ENCODE measurements around the gene GABRD. TPM values are rescaled to one million over a fixed set of nuclear protein-coding genes. Genes with fewer than 3 reads are reported as not detected.
"Not testable (repeated sequence)": the region's sequence is repeated elsewhere in the genome, so short reads cannot be mapped to it uniquely, and the experiment has no call there.

Gene GABRD, protein sequence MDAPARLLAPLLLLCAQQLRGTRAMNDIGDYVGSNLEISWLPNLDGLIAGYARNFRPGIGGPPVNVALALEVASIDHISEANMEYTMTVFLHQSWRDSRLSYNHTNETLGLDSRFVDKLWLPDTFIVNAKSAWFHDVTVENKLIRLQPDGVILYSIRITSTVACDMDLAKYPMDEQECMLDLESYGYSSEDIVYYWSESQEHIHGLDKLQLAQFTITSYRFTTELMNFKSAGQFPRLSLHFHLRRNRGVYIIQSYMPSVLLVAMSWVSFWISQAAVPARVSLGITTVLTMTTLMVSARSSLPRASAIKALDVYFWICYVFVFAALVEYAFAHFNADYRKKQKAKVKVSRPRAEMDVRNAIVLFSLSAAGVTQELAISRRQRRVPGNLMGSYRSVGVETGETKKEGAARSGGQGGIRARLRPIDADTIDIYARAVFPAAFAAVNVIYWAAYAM
- 2.1 TPM in 2 replicates for total RNA-seq (2014; rRNA removed; shearing (Covaris generic))

DNA sequence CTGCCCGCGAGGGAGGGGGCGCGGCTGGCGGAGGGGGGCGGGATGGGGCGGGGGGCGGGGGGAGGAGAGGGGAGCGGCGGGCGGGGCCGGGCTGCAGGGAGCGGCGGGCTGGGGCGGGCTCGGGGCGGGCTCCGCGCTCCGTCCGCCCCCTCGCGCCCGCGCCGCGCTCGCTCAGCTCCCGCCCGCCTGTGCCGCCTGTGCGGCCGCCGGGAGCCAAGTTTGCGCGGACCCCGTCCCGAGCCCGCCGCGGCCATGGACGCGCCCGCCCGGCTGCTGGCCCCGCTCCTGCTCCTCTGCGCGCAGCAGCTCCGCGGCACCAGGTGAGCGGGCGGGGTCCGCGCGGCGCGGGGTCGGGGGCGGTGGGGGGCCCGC, at the start of gene GABRD:
GABRD (plus strand) TSS at position 174 of the 372 bp plus-strand sequence; CDS start at position 253, 79 bp downstream.
- no peak for DNase-seq (ENCODE audit: low spot score)

GRCh38 chr1:1969505-1969900, 49.6 kb upstream of the GABRD start:
- DNase-seq (ENCODE audit: low spot score): no peak

DNA sequence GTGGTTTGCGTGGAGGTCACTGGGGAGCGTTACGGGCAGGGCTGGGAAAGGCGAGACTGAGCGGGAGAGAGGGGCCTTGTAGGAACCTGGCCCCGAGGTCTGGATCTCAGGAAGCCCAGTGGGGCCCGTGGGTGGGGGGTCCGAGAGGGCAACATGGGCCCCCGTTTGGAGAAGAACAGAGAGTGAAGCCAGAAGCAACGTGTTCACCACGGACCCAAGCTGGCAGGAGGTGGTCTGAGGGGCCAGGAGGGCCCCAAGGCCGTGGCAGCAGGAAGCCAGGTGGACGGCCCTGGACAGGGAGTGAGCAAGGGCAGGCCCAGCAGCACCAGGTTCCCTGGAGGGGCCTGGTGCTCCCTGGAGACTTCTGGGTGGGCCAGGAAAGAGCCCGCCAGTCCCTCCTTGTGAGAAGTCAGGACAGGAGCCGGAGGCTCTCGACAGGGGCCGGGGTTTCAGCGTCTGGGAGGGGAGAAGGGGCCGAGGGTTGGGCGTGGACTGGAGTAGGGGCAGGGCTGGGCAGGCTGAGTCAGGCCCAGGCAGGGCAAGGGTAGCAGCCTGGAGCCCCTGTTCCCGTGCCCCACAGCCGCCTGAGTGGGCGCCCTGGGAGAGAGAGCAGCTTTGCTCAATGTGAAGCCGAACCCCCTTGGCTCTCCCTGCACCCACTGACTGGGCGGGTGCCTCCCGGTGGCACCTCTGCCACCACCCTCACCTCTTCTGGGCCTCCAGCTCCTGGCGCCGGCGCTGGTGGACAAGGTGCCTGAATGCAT, 49.0 kb upstream of the GABRD start:
- no peak for DNase-seq (ENCODE audit: low spot score)

DNA sequence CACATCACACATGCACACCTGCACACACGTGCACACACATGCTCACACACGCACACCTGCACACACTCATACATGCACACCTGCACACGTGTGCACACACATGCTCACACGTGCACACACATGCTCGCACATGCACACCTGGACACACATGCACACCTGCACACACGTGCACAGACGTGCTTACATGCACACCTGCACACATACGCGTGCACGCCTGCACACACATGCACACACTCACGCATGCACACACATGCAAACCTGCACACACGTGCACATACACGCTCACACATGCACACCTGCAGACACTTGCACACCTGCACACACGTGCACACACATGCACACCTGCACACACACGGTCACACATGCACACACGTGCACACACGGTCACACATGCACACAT, 48.1 kb upstream of the GABRD start:
- no peak for DNase-seq (ENCODE audit: low spot score)

DNA sequence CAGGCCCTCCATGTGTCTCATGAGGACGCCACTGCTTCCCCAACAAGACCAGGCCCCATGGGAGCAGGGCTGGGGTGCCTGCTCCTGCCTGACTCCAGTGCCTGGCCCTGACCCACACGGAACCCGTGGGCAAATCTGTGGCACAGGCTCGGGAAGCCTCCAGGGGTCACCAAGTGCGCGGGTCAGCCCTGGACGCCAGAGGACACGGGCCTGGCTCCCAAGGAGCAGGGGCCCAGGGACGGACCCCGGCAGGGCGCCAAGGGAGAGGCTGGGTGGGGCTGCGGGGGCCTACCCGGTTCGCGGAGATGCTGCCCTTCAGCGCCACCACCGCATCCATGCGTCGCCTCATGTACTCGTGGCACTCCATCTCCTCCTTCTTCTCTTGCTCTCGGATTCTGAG, 47.5 kb upstream of the GABRD start:
- DNase-seq (ENCODE audit: low spot score): no peak

- no peak for DNase-seq (ENCODE audit: low spot score)
Observed at GRCh38 chr1:1972976-1973715, 46.0 kb upstream of the GABRD start.

GRCh38 chr1:1973716-1974642, 45.2 kb upstream of the GABRD start:
- DNase-seq (ENCODE audit: low spot score): no peak

DNA sequence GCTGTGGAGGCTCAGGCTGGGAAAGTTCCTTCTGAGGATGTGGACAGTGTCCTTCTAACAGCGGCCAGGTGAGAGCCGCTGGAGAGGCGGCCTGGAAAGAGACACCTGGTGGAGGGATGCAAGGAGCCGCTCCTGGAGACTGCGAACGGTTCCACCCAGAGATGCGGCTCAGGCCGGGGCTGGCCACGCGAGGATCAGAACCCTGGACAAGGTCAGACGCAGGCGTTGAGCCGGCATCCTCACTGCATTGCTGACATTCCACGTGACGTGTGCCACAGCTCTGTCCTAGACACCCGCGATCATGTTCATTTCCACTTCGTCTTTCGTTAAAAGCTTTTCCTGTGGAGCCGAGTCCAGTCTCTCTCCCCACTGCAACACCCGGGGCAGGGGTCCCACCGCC, 44.3 kb upstream of the GABRD start:
- DNase-seq (ENCODE audit: low spot score): no peak

GRCh38 chr1:1975535-1975934, 43.6 kb upstream of the GABRD start:
- no peak for DNase-seq (ENCODE audit: low spot score)

DNA sequence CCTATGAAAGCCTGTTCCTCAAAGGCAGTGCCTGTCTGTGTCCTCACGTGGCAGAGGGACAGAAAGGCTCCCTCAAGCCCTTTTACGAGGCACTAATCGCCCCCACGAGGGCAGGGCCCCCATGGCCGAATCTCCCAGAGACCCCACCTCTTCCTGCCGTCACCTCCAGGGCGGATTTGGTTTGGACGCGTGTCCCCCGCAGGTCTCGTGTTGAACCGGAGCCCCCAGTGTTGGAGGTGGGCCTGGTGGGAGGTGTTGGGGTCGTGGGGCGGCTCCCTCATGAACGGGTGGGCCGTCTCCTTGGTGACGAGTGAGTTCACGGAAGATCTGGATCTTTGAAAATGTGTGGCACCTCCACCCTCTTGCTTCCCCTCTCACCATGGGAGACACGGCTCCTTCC, 43.1 kb upstream of the GABRD start:
- no peak for DNase-seq (ENCODE audit: low spot score)

GRCh38 chr1:1978108-1978507, 41.0 kb upstream of the GABRD start:
- DNase-seq (ENCODE audit: low spot score): no peak

DNA sequence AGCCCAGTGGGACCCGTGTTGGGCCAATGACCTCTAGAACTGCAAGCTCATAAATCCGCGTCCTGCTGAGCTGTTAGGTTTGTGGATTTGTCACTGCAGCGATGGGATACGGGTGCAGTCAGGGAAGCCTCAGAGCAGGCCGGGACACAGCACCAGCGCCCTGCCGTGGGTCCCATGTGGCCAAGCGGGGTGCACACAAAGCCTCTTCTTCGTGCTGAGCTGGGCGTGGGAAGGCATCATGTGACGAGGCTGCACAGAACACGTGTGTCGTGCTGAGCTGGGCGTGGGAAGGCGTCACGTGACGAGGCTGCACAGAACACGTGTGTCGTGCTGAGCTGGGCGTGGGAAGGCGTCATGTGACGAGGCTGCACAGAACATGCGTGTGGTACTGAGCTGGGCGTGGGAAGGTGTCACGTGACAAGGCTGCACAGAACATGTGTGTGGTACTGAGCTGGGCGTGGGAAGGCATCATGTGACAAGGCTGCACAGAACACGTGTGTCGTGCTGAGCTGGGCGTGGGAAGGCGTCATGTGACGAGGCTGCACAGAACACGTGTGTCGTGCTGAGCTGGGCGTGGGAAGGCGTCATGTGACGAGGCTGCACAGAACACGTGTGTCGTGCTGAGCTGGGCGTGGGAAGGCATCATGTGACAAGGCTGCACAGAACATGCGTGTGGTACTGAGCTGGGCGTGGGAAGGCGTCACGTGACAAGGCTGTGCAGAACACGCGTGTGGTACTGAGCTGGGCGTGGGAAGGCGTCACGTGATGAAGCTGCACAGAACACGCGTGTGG, 40.3 kb upstream of the GABRD start:
- not testable (repeated sequence) for DNase-seq (ENCODE audit: low spot score)

- DNase-seq (ENCODE audit: low spot score): no peak
Observed at GRCh38 chr1:1979482-1980165, 39.5 kb upstream of the GABRD start.

GRCh38 chr1:1980467-1981141, 38.5 kb upstream of the GABRD start:
- no peak for DNase-seq (ENCODE audit: low spot score)

DNA sequence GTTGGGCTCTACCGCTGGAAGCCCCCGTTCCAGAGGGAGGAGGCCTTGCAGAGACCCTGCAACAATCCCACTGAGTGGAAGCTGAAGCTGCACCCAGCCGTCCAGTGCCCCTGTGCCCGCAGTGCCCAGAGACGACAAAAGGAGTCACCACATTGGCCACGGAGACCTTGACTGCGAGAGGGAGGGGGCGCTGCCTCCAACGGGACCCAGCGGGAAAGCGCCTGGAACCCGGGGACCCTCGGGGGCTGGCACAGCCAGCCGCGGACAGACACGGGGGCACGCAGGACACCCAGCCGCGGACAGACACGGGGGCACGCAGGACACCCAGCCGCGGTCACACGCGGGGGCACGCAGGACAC, 38.0 kb upstream of the GABRD start:
- no peak for DNase-seq (ENCODE audit: low spot score)

DNA sequence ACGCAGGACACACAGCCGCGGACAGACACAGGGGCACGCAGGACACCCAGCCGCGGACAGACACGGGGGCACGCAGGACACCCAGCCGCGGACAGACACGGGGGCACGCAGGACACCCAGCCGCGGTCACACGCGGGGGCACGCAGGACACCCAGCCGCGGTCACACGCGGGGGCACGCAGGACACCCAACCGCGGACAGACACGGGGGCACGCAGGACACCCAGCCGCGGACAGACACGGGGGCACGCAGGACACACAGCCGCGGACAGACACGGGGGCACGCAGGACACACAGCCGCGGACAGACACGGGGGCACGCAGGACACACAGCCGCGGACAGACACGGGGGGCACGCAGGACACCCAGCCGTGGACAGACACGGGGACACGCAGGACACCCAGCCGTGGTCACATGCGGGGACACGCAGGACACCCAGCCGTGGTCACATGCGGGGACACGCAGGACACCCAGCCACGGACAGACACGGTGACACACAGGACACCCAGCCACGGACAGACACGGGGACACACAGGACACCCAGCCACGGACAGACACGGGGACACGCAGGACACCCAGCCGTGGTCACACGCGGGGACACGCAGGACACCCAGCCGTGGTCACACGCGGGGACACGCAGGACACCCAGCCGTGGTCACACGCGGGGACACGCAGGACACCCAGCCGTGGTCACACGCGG, 37.4 kb upstream of the GABRD start:
- DNase-seq (ENCODE audit: low spot score): not testable (repeated sequence)

DNA sequence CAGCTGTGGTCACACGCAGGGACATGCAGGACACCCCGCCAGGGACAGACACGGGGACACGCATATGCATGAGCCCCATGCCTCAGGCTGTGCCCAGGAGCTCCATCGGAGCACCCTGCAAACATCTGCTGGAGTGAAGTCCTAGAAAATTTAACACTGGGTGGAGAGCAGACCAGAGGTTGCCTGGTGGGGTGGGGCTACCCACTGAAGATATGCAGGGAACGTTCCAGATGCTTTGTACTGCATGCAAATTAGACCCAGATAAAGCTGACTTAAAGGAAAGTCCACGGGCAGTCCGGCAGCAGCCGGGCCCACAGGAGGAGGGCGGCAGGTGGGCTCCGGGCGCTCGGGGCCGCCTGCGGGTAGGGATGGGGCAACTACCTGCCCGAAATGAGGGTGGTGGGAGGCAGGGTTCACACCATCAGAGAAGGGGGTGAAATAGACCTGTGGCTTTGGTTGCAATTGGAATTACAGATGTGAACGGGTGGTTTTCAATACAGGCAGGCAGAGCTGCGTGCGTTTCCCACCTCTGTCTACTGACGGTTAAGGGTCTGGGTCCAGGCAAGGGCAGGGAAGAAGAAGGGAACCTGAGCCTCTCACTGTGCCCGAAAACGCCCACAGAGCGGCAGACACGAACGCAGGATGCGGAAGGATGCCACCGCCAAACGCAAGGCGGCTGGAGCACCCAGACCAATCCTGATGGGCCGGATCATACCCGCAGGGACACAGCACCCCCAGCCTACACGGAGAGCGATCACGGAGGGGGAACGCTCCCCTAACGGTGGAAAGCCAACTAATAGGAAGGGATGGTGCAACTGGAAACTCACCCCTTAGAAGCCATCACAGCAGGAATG, 36.5 kb upstream of the GABRD start:
- DNase-seq (ENCODE audit: low spot score): no peak
